ENCODE measurements around the gene ADK.
A peak's percentile ranks its signal among the peaks of the same experiment; 100 is the strongest.
"Not testable (repeated sequence)": the region's sequence is repeated elsewhere in the genome, so short reads cannot be mapped to it uniquely, and the experiment has no call there.

ADK gene

GRCh38 chr10:74238516-74238915 lies 87.5 kb downstream of the ADK start:
- no peak for DNase-seq (ENCODE audit: low read depth)

- DNase-seq (ENCODE audit: low read depth), result no peak
These were observed 92.0 kb downstream of the ADK start for GRCh38 chr10:74243067-74243466.

DNA sequence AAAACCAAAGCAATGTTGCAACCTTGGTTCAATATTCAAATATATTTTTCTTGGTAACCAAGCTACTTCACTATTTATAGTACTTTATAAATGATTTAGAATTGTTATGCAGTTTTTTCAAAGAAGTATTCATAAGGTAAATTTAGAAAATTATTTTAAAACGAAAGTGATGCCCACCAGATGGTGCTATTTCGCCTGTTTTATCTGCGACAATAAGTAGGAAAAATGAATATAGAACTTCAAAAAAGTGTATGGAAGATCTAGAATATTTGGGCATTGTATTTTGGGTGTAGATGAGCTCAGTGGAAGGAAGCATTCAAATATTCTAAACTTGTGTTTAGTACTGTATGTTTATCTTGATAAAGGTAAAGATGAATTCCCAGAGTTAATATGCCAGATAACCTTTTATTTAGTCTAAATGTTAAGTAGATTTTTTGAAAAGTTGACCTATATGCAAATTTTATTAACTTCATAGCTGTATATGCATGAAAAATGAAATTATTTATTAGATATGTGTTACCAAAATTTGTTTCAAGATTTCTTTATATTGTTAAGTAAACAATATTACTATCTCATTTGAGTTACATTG lies 93.2 kb downstream of the ADK start:
- no peak for DNase-seq (ENCODE audit: low read depth)

DNA sequence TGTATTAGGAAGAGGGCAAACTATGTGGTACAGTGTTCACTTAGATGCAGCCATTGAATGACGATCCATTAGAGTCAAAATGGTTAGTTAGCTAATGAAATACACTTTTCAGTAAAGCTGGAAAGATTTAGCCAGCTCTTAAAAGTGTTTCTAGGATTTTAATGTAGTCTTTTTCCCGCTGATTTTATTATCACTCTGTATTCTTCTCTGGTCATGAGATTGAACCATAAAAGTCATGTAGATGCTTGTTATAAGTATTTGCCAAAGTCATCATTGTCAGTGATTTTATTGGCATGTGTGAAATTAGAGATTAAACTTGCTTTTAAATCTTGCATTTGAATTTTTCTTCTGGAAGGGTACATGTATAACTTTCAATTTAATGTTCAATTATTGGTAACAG lies 93.8 kb downstream of the ADK start:
- DNase-seq (ENCODE audit: low read depth), result no peak

GRCh38 chr10:74246495-74246894 lies 95.5 kb downstream of the ADK start:
- DNase-seq (ENCODE audit: low read depth), result no peak

- no peak for DNase-seq (ENCODE audit: low read depth)
These were observed 98.8 kb downstream of the ADK start for GRCh38 chr10:74249865-74250264.

DNA sequence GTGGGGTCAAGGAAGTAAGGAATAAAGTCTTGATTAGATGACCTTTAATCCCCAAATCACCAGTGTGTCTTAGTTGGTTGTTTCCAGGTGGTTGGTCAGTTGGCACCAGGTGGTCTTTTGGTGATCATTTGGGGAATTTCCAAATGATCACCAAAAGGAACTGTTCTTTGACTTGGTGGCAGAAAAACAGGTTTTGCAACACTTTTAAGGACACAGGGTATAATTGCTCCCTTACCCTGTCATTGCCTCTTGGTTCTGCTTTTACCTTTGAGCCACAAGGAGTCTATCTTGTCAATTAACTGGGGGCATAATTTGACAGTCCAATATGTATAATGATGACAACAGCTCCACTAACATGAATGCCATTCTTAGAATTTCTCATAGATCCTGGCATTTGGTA lies 104.2 kb downstream of the ADK start:
- DNase-seq (ENCODE audit: low read depth), result no peak

DNA sequence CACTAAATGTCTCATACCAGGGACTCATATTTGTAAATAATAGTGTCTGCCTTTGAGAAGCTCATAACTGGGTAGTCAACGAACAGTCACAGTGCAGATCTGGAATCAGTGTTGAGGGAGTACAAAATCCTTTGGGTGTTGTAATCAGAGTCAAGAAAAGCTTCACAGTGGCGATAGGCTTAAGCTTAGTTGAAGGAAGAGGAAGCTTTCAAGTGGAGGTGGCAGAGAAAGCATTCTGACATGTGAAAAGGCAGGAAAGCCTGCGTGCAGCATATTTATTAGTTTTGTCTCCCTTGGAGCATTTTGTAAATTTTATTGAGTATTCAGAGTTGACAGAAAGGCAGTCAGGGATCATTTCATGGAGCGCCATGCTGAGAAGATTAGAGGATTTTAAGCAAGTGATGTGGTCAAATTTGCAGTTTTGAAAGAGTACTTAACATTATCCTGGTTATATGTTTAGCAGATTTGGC lies 104.9 kb downstream of the ADK start:
- no peak for DNase-seq (ENCODE audit: low read depth)

- no peak for DNase-seq (ENCODE audit: low read depth)
These were observed 111.8 kb downstream of the ADK start for GRCh38 chr10:74262856-74263255.

- no peak for DNase-seq (ENCODE audit: low read depth)
These were observed 113.0 kb downstream of the ADK start for GRCh38 chr10:74263996-74264395.

DNA sequence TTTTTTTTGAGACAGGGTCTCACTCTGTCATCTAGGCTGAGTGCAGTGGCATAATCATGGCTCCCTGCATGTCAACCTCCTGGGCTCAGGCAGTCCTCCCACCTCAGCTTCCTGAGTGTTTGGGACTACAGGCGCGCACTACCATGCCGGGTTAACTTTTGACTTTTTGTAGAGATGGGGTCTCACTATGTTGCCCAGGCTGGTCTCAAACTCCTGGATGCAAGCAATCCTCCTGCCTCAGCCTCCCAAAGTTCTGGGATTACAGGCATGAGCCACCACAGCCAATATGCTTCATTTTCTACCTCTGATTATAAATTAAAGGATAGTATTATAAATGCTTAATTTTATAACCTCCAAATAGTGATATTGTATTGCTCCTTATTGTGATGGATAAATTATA lies 121.3 kb downstream of the ADK start:
- DNase-seq (ENCODE audit: low read depth), result no peak

GRCh38 chr10:74275755-74276290 lies 124.8 kb downstream of the ADK start:
- DNase-seq (ENCODE audit: low read depth), result no peak

- no peak for DNase-seq (ENCODE audit: low read depth)
These were observed 125.4 kb downstream of the ADK start for GRCh38 chr10:74276416-74276815.

DNA sequence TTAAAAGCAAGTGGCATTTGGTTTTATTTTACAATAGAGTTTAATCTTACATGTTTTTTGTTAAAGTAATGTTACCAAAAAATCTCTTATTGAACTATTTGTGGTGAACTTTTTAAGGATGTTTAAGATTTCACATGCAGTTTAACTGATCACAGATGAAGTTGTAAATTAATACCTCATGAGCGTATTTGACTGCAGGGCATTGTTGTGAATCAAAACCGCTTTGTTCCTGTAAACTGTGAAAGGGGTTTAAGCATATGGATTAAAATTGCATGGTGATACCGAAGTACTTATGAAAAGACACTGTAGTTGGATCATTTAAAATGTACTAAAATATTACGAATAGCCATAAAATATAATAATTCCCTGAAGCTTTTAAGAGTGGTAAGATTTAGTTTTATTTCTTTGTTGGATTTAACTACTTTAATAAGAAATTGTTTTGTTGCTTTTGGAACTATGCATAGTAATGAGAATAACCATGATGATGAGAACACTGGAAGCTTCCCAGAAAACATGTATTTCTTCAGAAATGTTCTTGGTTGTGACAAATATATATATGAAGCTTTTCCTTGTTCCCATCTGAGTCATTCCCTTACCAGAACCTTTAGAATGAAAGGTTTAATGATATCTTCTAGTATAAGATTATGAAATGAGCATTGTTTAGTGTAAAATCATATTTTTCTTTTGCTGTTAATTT lies 131.3 kb downstream of the ADK start:
- peak; percentile 14 for DNase-seq (ENCODE audit: low read depth)

GRCh38 chr10:74282848-74283210 lies 131.8 kb downstream of the ADK start:
- DNase-seq (ENCODE audit: low read depth), result peak; percentile 14

DNA sequence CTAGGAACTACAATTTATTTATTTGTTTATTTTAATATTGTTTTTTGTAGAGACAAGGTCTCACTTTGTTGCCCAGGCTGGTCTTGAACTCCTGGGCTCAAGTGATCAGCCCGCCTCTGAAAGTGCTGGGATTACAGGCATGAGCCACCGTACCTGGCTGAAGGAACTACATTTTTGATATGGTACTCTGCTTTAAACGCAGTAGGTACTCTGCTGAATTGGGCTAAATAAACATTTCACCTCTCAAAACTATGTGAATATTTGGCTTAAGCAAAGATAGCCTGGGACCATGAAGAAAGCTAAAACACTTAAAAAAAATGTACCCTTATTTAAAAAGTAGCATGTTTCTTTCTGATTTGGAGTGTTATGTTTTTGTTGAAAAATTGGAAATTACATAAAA lies 138.2 kb downstream of the ADK start:
- no peak for DNase-seq (ENCODE audit: low read depth)

DNA sequence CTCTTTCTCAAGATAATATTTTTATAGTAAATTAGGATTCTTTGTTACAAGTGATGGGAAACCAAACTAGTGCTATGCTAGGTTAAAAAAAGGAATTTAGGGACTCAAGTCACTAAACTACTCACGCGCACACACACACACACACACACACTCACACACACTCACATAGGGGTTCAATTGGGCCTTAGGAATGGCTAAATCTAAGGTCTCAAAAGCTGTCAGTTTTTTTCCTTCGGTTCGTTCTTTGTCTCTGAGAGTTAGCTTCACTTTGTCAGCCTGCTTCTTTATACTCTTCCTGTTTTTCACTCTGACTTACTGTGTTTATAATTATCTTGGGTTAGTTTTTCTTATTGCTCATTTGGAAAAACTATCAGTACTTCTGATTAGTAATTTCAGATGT lies 138.9 kb downstream of the ADK start:
- no peak for DNase-seq (ENCODE audit: low read depth)

DNA sequence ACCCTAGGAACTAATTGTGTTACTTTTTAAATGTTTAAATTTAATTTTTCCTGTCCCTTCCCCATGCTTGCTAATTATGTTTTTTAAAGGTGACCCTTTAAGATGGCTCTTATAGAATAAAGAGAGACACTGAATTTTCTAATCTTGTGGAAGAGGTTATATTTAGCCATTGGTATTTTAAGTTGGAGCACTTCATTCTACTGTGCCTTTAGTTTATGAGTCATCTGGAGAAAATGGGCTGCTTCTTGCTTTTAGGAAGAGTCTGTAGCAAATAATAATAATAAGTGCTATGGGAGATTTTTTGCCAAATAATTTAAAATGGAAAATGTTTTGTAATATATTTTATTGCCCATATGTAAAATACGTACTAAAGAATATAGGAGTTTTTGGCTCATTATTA lies 139.7 kb downstream of the ADK start:
- DNase-seq (ENCODE audit: low read depth), result no peak

- DNase-seq (ENCODE audit: low read depth), result no peak
These were observed 141.9 kb downstream of the ADK start for GRCh38 chr10:74292871-74293427.

GRCh38 chr10:74293686-74294371 lies 142.8 kb downstream of the ADK start:
- DNase-seq (ENCODE audit: low read depth), result no peak

DNA sequence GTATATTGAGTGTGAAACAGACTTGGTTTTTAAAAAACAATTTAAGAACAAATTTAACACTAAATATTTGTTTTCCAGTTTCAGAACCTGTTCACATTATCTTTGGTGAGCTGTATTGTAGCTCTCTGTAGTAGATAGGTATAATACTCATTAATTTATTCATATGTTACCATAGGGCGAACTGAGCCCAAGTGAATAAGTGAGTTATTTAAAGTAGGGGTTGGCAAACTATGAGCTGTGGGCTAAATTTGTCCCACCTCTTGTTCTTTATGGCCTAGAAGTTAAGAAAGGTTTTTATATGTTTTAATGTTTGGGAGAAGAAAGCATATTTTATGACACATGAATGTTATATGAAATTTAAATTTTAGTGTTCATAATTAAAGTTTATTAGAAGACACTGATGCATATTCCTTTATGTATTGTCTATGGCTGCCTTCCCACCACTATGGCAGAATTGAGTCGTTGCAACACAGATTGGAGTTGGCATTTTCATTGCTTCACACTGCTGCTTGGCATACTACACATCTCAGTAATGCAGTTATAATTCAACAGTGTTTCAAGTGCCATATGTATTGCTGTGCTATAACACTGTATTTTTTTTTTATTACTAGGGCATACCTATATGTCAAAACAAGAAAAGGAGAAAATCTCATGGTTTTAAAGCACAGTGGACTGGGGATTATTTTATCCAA lies 146.5 kb downstream of the ADK start:
- DNase-seq (ENCODE audit: low read depth), result no peak

DNA sequence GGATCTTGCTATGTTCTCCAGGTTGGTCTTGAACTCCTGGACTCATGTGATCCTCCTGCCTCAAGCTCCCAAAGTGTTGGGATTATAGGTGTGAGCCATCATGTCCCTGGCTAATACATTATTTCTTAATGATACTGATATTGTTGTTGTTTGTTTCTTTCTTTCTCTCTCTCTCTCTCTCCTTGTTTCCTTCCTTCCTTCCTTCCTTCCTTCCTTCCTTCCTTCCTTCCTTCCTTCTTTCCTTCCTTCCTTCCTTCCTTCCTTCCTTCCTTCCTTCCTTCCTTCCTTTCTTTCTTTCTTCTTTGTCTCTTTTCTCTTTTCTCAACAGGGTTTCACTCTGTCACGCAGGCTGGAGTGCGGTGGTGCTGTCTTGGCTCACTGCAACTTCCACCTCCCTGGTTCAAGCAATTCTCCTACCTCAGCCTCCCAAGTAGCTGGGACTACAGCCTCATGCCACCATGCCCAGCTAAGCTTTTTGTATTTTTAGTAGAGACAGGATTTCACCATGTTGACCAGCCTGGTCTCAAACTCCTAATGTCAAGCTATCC lies 149.1 kb downstream of the ADK start:
- not testable (repeated sequence) for DNase-seq (ENCODE audit: low read depth)

Data from non-pigmented ciliary epithelial cell (primary cell).